Transverse colon (tissue), 4 donors: ENCODE results near the gene C1orf21.

Experiments used
- CTCF ChIP-seq, 5 experiments: fragments of 200-600 bp in 3 of 5; fragments of 450-650 bp in 2 of 5; sonication (generic) in 3 of 5; IDR thresholded peaks; 1 replicate in 2 of 5; 2 replicates in 3 of 5; pipeline ENCODE4 v1.5.1; 2016 to 2017; ENCODE audit warnings: antibody characterized with exemption in 5 of 5, inconsistent platforms in 3 of 5, mild to moderate bottlenecking in 2 of 5, moderate library complexity in 1 of 5
- EP300 ChIP-seq: sonication (generic); formaldehyde crosslinking; IDR thresholded peaks from one replicate; pipeline ENCODE4 v1.6.1; 2017; ENCODE audit warnings: antibody characterized with exemption, low read depth
- POLR2A ChIP-seq: fragments of 450-650 bp; IDR thresholded peaks from one replicate; pipeline ENCODE4 v1.6.1; 2016; ENCODE audit warnings: antibody characterized with exemption, mild to moderate bottlenecking, moderate library complexity
- POLR2AphosphoS5 ChIP-seq, 3 donors: sonication (generic); formaldehyde crosslinking; IDR thresholded peaks; one replicate each; pipeline ENCODE4 v1.6.1; 2016; ENCODE audit warnings: antibody characterized with exemption in 3 of 3

DNA sequence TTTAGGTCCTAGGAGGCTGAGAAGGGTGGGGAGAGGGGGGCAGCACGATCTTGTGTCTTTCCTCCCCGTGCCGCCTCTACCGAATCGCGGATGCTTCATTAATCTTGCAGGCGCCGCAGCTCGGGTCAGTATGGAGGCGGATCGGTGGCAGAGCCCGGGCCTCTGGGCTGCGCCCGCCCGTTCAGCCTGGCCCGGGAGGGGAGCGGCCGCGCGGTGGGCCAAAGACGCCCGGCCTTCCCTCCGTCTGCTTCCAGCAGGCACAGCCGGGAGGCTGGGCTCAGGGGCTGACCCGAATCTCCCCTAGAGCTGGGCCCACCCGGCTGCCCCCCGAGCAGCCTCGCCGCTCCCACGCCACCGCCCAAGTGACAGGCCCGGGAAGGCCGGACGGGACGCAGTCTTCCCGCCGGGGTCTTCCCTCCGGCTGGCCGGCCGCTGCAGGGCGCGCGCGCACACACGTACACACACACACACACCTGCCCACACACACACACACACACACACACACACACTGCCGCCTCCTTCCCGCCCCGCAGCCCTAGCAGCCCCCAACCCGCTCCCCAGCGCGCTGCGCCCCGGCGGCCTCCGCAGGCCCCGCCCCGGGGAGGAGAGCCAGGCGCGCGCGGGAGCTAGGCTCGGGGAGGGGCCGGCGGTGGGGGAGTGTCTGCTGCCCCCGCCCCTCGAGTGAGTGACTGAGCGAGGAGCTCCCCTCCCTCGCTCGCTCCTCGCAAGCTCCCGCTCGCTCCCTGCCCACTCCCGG, at the start of gene C1orf21:
- TF ChIP-seq POLR2AphosphoS5 (IDR thresholded peaks at IDR 0.05) (peak in 1 of 3 donors; percentile 94), CTCF (IDR thresholded peaks at IDR 0.05) (no peak), POLR2A (peak; percentile 87), EP300 (no peak)
